Stimulated activated CD8-positive, alpha-beta memory T cell treated with anti-CD3 and anti-CD28 coated beads, Interleukin-2, amount 100 ng/mL, for 48 hours (primary cell): ENCODE data around the gene LIG3.
A peak's percentile ranks its signal among the peaks of the same experiment; 100 is the strongest.
"Not testable (repeated sequence)": the region's sequence is repeated elsewhere in the genome, so short reads cannot be mapped to it uniquely, and the experiment has no call there.

Experiments used
- DNase-seq, 2 donors: peaks; one replicate each; pipeline ENCODE4 v3.0.0-alpha.2; 2020; ENCODE audit warnings: low read depth in 2 of 2

The LIG3 gene

DNA sequence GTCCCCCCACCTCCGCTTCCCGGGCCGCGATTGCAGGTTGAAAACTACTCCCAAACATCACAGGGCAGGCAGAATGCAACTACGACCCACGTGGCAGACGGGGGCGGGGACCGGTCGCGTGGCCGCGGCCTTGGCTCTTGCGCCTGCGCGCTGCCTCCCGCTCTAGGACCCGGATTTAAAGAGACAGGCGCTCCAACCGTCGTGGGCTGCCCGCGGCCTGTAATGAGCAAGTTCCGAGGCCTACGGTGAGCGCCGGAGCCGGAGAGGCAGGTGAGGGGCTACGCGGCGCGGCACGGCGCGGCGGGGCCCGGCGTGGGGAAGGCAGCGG lies at the start of gene LIG3:
Gene LIG3 (plus strand): TSS at position 160 of the 328 bp plus-strand sequence. CDS start 2,494 bp downstream, outside the sequence.
- peak; percentile 91 to 93 for DNase-seq

DNA sequence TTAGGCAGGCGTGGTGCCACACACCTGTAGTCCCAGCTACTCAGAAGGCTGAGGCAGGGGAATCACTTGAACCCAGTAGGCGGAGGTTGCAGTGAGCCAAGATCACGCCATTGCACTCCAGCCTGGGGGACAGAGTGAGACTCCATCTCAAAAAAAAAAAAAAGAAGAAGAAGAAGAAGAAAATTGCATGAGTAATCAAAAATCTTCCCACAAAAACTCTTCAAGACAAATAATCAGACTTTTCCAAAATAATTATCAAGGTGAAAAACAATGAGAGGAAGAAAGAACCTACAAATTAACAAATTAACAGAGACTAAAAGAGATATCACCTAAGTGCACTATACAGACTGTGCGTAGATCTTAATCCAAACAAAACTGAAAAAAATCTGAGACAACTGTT lies 29.5 kb upstream of the LIG3 start:
- DNase-seq = not testable (repeated sequence)

DNA sequence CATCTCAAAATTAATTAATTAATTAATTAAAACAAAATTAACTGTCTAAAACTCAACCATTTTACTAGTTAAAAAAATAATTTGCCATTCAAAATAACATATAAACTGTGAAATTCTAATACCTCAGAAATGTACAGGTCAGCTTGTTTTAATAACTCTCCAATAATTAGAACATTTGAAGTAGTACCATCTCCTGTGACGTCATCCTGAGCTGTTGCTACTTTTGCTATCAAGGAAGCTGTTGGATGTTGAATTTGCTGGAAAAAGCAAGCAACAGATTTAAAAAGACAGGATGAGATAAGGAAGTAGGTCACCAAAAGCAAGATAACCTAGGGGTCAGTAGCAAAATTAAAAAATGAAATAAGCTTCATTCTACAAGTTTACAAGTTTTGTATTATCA lies 21.9 kb upstream of the LIG3 start:
- DNase-seq = no peak

DNA sequence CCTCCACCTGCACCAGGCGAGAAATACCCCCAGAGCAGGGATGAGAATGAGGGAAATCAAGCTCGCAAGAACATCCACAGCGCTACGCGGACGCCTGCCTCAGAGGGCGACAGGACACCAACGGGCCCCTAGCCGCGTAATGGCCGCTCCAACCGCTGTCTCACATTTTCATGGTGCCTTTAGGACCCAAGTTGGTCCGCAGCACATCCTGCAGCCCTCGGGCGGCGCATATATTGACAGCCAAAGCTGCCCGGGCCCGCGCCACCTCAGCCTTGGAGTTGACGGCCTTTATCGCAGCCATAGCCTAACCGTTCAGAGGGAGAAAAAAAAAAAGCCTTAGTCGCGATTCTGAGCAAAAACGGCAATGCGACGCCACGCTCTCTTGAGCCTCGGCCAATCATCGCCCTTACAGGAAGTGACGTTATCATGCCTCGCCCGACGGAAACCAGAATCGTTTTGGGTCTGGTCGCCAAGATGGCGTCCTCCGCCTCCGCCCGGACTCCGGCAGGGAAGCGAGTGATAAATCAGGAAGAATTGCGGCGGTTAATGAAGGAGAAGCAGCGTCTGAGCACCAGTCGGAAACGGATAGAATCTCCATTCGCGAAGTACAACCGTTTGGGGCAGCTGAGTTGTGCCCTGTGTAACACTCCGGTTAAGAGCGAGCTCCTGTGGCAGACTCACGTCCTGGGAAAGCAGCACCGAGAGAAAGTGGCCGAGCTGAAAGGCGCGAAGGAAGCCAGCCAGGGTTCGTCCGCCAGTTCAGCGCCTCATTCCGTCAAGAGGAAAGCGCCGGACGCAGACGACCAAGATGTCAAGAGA lies 19.0 kb upstream of the LIG3 start, which contains the start of the genes CCT6B and ZNF830:
Gene CCT6B (minus strand): TSS at position 368 of the 819 bp plus-strand sequence. CDS start 67 bp downstream, at position 301.
Gene ZNF830 (plus strand): TSS at position 448 of the 819 bp plus-strand sequence. CDS start 27 bp downstream, at position 475.
- DNase-seq = peak; percentile 73 to 86

DNA sequence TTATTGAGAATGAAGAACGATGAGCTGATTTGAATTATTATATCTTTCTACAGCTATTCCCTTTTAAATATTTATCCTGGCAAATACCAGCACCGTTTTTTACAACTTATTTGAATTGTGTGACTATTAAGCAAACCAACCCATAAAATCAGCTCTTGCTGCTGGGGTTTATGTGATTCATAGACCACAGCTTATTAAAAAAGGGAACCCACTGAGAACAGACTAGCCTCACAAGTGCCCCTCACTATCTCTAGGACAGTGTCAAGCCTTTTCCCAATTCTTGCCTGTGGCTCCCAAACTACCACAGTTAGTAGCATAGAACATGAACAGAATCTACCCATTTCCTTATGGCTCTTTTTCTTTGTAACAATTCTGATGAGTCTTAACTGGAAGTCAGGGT lies 6.1 kb upstream of the LIG3 start:
- no peak for DNase-seq

DNA sequence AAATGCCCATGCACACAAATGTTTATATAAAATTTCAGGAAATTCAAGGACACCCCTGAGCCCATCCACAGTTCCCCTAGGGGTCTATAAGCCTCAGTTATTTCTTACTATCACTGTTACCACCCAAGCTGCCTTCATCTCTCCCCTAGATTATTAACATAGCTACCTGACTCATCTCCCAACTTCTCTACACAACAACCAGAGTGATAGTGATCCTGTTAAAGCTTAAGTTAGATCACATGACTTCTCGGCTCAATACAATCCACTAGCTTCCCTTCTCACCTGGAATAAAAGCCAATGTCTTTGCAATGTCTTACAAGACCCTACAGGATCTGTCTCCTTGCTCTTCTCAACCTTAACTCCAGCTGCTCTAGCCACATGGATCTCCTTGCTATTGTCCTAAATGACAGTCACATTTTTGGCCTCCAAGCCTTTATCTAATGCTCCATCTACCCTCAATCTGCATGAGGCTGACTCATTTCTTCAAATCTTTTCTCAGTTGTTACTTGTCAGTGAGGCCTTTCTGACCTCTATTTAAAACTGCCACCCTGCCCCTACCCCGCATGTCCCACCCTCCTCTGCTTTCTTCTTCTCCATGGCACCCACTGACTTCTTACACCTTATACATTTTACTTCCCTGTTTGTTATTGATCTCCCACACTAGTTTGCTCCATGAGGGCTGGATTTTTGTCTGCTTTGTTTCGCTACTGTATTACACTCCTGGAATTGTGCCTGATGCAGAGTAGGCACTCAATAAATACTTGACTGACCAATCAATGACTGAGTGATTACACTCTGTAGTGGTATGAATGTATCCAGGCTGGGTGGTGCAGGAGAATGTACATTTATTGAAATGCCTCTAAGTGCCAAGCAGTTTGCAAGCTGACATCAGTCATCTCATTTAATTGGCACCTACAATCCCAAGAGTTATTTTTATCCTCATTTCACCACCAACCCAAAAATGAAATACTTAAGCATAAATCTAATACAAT lies 5.2 kb upstream of the LIG3 start:
- no peak for DNase-seq

DNA sequence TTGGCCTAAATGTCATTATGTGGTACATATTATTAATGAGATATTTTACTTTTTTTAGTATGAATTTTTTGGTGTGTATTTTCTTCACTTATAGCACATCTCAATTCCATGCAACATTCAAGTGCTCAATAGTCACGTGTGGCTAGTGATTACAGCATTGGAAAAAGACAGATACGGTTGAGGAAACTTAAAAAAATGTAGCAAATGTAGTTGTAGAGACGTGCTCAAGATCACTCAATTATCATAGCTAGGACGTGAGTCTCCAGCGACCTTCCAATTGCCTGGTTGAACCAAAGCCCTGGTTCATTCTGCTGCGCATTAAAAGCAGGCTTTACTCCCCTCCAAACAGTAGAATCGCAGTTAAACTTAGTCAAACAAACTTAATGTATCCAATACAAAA lies 1.2 kb upstream of the LIG3 start:
- DNase-seq = no peak

DNA sequence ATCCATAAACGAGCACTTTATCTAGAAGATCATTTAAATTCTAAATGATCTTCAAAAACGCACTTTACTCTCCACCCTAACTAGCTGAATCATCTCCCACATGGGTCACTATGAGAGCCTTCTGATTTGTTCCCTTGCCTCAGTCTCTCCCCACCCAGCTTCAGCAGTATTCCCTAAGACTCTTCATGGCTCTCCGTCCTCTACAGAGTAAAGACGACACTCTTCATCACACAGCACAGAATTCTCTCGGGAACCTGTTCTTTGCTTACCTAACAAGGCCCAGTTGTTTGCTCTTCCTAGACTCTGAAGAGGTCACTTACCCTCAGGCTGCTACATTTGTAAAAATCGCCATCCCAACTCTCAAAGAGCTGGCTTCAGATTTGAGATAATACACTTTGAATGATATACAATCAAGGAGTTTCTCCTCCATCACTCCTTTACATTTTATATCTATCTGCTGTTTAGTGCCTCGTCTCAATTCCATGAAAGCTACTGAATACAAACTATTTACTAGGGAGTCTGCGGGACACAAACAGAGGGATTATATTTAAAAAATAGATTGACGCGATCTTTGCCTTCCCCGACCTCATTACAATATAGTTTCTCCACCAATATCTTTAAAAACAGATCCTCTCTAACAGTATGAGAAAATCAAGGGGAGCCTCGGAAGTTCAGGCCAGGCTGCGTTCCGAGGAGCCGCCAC lies 511 bp upstream of the LIG3 start:
- DNase-seq = no peak

DNA sequence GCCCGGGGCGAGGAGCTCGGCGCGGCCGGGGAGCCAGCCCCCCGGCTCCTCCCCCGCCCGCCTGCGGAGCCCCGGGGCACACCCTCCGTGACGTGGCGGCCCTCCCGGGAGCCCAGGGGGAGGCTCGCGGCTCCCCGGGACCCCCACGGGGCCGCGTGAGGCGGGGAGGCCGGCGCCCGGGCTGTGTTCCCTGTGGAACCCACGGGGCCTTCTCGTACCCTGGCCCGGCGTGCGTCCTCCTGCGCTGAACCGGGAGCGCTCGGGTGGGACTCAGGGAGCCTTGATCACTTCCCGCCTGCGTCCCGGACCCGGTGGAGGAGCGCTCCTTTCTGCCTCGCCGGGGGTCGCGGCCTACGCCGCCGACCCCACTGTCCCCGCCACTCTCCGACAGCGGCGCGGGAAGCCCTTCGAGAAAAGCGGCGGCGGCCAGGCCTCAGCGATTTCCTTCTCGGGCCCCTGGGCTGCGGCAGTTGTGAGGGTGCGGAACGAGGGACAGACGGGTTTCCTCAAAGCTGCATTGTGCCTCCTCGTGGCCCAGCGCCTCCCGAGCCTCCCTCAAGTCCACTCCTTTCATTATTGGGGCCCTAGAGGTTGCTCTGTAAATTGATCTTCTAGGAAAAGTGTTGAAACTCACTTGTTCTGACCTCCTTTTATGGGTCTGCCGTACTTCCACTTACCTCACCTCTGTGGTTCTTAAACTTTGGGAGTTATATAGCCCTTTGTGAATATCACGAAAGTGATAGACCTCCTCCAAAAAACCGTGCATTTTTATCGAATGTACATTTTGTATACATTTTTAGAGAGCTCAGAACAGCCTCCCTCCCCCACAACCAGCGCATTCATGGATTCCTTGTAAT lies 597 bp downstream of the LIG3 start:
- peak; percentile 58 to 73 for DNase-seq

DNA sequence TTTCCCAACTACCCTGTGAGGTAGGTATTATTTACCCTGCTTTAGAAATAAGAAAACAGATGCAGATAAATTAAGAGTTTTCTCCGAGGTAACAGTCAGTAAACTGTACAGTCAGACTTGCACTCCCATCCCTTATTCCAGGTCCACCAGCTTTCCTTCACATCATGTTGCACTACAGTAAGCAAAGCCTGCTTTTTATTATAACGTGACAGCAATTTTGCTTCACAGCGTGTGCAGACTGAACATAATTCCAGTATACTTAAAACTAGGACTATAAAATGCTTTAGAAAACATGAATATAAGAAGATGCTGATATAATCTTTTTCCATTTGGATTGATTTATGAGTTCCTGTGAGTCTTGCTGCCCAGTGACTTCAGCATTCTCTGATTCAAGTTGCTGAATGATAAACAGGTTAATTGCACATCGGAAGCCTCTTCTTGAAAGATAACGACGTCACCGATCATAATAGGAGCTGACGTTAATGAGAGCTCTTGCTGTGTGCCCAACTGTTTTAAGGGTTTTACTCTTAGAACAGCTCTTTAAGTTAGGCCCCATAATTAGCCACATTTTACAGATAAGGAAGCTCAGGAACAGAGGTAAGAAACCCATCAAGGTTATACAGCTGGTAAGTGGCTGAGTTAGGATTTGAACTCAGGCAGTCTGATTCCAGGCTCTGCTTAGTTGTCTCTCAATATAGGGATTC lies 1.4 kb downstream of the LIG3 start:
- DNase-seq = no peak

DNA sequence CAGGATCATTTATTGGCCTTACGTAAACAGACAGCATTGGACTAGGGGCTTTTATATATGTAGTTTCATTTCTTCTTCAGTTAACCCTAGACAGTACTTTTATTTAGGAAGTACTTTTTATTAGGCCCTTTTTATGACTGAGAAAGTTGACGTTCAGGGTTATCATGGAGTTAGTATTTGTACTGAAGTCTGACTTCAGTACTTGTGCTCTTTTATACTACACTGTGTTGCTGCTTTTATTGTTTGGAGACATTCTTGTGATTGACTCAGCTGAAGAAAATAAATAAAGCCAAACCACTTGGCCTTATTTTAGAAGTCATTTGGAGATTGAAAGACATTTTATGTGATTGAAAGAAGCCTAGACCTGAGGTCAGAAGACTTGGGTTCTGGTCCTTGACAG lies 6.9 kb downstream of the LIG3 start:
- DNase-seq = no peak

DNA sequence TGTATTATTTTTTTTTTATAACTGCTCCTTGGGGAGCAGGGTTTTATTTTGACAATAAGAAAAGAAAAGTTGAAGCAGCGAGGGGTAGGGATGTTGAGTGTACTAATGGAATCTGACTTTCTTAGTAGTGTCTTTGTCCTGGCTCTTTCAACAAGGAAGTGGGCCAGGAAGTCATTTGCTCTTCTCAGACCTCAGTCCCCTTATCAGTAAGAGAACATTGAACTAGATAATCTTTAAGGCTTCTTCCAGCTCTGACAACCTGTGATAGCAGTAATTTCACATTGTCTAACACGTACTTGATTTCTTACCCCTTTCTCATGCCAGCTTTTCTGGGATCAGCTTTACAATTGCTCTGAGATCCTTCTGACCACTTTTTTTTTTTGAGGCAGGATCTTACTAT lies 8.3 kb downstream of the LIG3 start:
- no peak for DNase-seq

DNA sequence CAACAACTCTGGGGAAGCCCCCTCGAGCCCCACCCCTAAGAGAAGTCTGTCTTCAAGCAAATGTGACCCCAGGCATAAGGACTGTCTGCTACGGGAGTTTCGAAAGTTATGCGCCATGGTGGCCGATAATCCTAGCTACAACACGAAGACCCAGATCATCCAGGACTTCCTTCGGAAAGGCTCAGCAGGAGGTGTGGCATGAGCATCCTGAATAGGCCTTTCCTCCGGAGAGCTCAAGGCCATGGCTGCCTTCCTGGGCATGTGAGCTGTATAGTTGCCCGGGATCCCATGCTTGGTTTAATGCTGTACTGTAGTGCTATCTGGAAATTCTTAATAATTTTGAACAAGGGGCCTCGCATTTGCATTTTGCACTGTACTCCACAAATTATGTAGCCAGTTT lies 9.2 kb downstream of the LIG3 start:
- no peak for DNase-seq

DNA sequence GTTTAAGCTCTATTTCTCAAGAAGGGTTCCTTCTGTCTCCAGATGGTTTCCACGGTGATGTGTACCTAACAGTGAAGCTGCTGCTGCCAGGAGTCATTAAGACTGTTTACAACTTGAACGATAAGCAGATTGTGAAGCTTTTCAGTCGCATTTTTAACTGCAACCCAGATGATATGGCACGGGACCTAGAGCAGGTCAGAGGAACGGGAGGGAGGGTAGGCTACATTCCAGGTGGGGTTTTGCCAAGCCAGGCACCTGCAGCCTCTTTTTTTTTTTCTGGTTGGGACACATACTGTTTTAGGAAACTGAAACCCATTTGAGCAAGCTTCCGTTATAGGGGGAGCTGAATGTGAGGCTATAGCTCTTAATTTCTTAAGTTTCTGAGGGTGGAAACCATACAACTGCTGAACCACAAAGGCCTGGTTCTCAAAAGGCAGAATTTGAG lies 10.6 kb downstream of the LIG3 start:
- DNase-seq = no peak

DNA sequence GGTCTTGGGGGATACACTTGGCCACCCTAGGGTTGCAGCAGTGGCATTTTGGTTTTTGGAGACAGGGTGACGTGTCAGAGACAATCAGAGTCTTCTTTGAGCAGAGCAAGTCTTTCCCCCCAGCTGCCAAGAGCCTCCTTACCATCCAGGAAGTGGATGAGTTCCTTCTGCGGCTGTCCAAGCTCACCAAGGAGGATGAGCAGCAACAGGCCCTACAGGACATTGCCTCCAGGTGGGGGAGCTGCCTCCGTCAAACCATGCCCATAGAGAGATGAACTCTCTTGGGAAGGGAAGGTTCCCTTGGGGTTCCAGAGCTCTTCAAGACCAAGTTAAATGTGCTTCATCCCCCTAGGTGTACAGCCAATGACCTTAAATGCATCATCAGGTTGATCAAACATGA lies 11.3 kb downstream of the LIG3 start:
- no peak for DNase-seq

DNA sequence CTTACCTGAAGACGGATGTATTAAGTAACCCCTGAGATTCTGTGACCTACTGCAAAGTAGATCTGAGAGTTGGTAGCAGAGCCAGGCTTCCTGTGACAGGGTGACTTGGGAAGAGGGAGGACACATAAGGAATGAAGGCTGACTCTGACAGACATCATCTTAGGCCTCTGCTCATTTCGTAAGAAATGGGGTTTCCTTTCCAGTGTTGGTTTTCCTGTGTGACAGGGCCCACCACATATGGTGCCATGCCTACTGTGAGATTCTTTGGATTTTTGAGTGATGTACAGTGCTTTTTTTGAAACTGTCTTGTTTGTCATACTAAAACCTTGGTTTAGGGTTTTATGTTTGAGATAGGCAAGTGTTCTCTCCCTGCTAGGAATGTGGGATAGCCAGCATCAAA lies 12.7 kb downstream of the LIG3 start:
- DNase-seq = no peak

DNA sequence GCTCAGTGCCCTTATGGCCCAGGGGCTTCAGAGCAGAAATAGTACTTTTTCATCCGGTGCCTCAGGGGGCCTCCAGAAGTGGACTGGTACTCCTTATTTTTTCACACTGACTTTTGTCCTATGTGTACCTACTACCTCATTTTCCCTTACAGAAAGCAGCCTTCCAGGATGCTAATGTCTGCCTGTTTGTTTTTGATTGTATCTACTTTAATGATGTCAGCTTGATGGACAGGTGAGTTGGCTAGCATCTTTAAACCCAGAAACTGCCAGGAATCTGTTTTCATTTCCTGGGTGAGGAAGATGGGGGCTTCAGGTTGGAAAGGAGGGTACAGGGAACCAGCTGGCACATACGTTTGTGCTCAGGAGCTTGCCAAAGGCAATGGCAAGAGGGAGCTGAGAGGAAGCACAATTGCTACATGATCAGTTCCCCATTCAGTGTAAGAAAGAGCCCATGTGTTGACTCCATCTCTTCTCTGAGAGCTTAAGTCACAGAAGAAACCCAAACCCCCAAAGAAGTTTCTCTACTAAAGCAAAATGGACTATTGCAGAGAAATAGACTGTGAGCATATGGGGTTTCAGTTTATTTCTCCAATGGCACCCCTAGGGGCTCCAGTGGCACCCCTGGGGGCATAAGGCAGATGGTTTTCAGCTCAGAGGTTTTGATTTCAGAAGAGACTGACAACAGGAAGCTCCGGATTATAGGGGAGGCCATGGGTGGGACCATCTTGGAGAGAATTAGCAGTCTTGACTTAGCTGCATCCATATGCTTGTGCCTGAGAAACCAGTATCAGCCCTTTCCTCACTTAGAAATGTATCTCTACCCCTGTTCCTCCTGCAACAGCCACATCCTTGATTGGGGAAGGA lies 16.3 kb downstream of the LIG3 start:
- no peak for DNase-seq

DNA sequence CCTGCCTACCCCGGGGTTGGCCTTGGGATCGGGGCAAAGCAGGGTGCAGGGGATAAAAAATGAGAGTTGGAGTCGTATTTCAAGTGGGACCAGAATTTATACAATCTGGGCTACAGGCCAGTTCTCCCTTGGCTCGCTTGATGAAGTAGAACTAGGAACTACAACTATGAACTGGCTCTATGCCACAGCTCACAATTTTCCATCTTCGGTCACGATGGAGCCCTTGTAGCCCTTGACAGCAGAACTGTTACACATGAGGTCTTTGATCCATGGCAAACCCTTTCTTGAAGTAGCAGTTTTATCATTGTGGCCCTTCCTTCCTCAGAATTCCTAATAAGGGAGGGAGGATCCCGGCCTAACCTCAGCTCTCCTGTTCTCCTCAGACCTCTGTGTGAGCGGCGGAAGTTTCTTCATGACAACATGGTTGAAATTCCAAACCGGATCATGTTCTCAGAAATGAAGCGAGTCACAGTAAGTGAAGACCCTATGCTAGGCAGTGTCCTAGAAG lies 17.1 kb downstream of the LIG3 start:
- DNase-seq = no peak

DNA sequence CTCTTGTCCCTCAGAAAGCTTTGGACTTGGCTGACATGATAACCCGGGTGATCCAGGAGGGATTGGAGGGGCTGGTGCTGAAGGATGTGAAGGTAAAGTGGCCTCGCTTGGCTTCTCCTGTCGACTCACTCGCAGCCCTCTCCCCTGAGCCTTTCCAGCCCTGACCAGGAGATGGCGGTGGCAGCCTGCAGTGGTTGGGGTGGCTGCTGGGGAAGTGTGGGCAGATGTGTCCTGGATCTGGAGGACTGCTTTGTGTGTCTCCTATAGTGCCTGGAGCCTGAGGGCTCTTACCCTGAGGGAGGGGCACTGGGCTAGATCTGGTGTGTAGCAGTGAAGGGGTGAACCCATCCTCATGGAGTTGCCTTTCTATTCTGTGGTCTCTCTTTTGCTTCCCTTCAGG lies 17.9 kb downstream of the LIG3 start:
- peak; percentile 57 to 66 for DNase-seq
